ENCODE measurements around the gene MBNL2.

DNA sequence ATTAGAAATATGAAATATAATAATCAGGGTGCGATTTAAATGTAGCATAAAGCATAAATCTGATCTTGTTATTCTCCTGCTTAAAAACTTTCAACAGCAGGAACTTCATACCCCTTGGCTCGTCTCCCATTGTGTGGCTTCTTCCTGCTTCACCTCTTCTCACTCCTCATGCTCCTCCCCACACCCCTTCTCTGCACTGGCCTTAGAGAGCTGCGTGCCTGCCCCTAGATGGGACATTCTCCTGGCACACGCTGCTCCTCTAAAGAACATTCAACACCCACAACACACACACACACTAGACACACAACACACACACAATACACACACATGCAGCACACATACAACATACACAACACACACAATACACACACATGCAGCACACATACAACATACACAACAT is 107.2 kb downstream of the MBNL2 start:
- TF ChIP-seq ZNF292 (CRISPR knock-in tag; IDR thresholded peaks at IDR 0.05; ENCODE audit: borderline replicate concordance, low read depth) = no peak
- TF ChIP-seq CENPT (CRISPR knock-in tag; IDR thresholded peaks at IDR 0.05; ENCODE audit: low read depth) = no peak
- no peak for TF ChIP-seq KLF9 (CRISPR knock-in tag; IDR thresholded peaks at IDR 0.05; ENCODE audit: low read depth)
- TF ChIP-seq BHLHE40 (IDR thresholded peaks at IDR 0.05; ENCODE audit: low read length) = no peak
- TF ChIP-seq, protein P1, sequence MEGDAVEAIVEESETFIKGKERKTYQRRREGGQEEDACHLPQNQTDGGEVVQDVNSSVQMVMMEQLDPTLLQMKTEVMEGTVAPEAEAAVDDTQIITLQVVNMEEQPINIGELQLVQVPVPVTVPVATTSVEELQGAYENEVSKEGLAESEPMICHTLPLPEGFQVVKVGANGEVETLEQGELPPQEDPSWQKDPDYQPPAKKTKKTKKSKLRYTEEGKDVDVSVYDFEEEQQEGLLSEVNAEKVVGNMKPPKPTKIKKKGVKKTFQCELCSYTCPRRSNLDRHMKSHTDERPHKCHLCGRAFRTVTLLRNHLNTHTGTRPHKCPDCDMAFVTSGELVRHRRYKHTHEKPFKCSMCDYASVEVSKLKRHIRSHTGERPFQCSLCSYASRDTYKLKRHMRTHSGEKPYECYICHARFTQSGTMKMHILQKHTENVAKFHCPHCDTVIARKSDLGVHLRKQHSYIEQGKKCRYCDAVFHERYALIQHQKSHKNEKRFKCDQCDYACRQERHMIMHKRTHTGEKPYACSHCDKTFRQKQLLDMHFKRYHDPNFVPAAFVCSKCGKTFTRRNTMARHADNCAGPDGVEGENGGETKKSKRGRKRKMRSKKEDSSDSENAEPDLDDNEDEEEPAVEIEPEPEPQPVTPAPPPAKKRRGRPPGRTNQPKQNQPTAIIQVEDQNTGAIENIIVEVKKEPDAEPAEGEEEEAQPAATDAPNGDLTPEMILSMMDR (CRISPR knock-in tag; IDR thresholded peaks at IDR 0.05) = no peak
- TF ChIP-seq NR1H2 (CRISPR knock-in tag; IDR thresholded peaks at IDR 0.05; ENCODE audit: borderline replicate concordance, low read depth) = no peak
- no peak for TF ChIP-seq EZH2 (conservative IDR thresholded peaks at IDR 0.05; ENCODE audit: low read depth, low read length)
- TF ChIP-seq ONECUT2 (CRISPR knock-in tag; IDR thresholded peaks at IDR 0.05) = no peak
- no peak for TF ChIP-seq NFIB (CRISPR knock-in tag; IDR thresholded peaks at IDR 0.05; ENCODE audit: borderline replicate concordance)
- no peak for TF ChIP-seq SETDB1 (CRISPR knock-in tag; IDR thresholded peaks at IDR 0.05; ENCODE audit: borderline replicate concordance)
- TF ChIP-seq, protein P2, sequence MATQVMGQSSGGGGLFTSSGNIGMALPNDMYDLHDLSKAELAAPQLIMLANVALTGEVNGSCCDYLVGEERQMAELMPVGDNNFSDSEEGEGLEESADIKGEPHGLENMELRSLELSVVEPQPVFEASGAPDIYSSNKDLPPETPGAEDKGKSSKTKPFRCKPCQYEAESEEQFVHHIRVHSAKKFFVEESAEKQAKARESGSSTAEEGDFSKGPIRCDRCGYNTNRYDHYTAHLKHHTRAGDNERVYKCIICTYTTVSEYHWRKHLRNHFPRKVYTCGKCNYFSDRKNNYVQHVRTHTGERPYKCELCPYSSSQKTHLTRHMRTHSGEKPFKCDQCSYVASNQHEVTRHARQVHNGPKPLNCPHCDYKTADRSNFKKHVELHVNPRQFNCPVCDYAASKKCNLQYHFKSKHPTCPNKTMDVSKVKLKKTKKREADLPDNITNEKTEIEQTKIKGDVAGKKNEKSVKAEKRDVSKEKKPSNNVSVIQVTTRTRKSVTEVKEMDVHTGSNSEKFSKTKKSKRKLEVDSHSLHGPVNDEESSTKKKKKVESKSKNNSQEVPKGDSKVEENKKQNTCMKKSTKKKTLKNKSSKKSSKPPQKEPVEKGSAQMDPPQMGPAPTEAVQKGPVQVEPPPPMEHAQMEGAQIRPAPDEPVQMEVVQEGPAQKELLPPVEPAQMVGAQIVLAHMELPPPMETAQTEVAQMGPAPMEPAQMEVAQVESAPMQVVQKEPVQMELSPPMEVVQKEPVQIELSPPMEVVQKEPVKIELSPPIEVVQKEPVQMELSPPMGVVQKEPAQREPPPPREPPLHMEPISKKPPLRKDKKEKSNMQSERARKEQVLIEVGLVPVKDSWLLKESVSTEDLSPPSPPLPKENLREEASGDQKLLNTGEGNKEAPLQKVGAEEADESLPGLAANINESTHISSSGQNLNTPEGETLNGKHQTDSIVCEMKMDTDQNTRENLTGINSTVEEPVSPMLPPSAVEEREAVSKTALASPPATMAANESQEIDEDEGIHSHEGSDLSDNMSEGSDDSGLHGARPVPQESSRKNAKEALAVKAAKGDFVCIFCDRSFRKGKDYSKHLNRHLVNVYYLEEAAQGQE (IDR thresholded peaks at IDR 0.05; ENCODE audit: borderline replicate concordance in 1 of 2, low read depth in 1 of 2, low read length in 2 of 2) = no peak
- no peak for TF ChIP-seq ETV6 (CRISPR knock-in tag; conservative IDR thresholded peaks at IDR 0.05)
- TF ChIP-seq, protein P3, sequence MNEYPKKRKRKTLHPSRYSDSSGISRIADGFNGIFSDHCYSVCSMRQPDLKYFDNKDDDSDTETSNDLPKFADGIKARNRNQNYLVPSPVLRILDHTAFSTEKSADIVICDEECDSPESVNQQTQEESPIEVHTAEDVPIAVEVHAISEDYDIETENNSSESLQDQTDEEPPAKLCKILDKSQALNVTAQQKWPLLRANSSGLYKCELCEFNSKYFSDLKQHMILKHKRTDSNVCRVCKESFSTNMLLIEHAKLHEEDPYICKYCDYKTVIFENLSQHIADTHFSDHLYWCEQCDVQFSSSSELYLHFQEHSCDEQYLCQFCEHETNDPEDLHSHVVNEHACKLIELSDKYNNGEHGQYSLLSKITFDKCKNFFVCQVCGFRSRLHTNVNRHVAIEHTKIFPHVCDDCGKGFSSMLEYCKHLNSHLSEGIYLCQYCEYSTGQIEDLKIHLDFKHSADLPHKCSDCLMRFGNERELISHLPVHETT (CRISPR knock-in tag; conservative IDR thresholded peaks at IDR 0.05) = no peak
